Muscle layer of duodenum (tissue), 2 donors: ENCODE results near the gene FAM149B1.

Experiments
- H3K27ac ChIP-seq: one replicate; pipeline ENCODE4 v1.7.0; 2013; ENCODE audit warnings: mild to moderate bottlenecking, low read length
- H3K27me3 ChIP-seq: one replicate; pipeline ENCODE4 v1.7.0; 2013; ENCODE audit warnings: low read depth, mild to moderate bottlenecking, control low read depth, low read length
- H3K36me3 ChIP-seq, 2 donors: one replicate each; pipeline ENCODE4 v1.7.0; 2013; ENCODE audit warnings: low read length in 2 of 2, control low read depth in 1 of 2, mild to moderate bottlenecking in 1 of 2; ENCODE audit not compliant: insufficient read depth in 2 of 2, control insufficient read depth in 1 of 2
- H3K4me1 ChIP-seq, 2 donors: one replicate each; pipeline ENCODE4 v1.7.0; 2013; ENCODE audit warnings: low read length in 2 of 2, mild to moderate bottlenecking in 2 of 2, control low read depth in 1 of 2, moderate library complexity in 1 of 2; ENCODE audit not compliant: insufficient read depth in 2 of 2, control insufficient read depth in 1 of 2
- H3K4me3 ChIP-seq, 2 donors: one replicate each; pipeline ENCODE4 v1.7.0; 2013; ENCODE audit warnings: low read length in 2 of 2, low read depth in 1 of 2, mild to moderate bottlenecking in 1 of 2
- H3K9me3 ChIP-seq, 2 donors: one replicate each; pipeline ENCODE4 v1.7.0; 2013; ENCODE audit warnings: low read length in 2 of 2, control low read depth in 1 of 2, mild to moderate bottlenecking in 1 of 2; ENCODE audit not compliant: control insufficient read depth in 1 of 2
- donor health status: healthy.

The FAM149B1 gene

GRCh38 chr10:73233883-73234282 is 66.0 kb downstream of the FAM149B1 start:
- H3K4me3 ChIP-seq, result no peak overlapping the region
- H3K4me1 ChIP-seq, result no peaks in the 10 kb centered on the region
- H3K9me3 ChIP-seq, result no peaks in the 10 kb centered on the region
- peaks cover 36 to 38% of the 10 kb centered on the region in 2 donors for H3K36me3 ChIP-seq
- H3K27me3 ChIP-seq, result no peaks in the 10 kb centered on the region
- H3K27ac ChIP-seq, result no peak overlapping the region

GRCh38 chr10:73234695-73235094 is 66.8 kb downstream of the FAM149B1 start:
- Histone ChIP-seq H3K36me3 (peaks cover 44% of the 10 kb centered on the region in 2 donors), H3K4me1 (no peaks in the 10 kb centered on the region), H3K27me3 (no peaks in the 10 kb centered on the region), H3K9me3 (no peaks in the 10 kb centered on the region), H3K4me3 (no peak overlapping the region), H3K27ac (no peak overlapping the region)

- peaks cover 55 to 70% of the 10 kb centered on the region in 2 donors for H3K36me3 ChIP-seq
- no peaks in the 10 kb centered on the region for H3K4me1 ChIP-seq
- no peaks in the 10 kb centered on the region for H3K9me3 ChIP-seq
- no peaks in the 10 kb centered on the region for H3K27me3 ChIP-seq
- H3K4me3 ChIP-seq, result no peak overlapping the region
- H3K27ac ChIP-seq, result no peak overlapping the region
Observed at GRCh38 chr10:73238990-73239566, 71.2 kb downstream of the FAM149B1 start.

- H3K4me3 ChIP-seq, result no peak overlapping the region
- H3K27ac ChIP-seq, result no peak overlapping the region
- no peaks in the 10 kb centered on the region for H3K9me3 ChIP-seq
- H3K27me3 ChIP-seq, result no peaks in the 10 kb centered on the region
- H3K4me1 ChIP-seq, result peaks cover 0 to 5% of the 10 kb centered on the region in 2 donors
- H3K36me3 ChIP-seq, result peaks cover 48 to 70% of the 10 kb centered on the region in 2 donors
Observed at GRCh38 chr10:73239908-73240307, 72.0 kb downstream of the FAM149B1 start.

- Histone ChIP-seq H3K27me3 (no peaks in the 10 kb centered on the region), H3K36me3 (peaks cover 22 to 45% of the 10 kb centered on the region in 2 donors), H3K4me1 (peaks cover 13 to 27% of the 10 kb centered on the region in 2 donors), H3K27ac (no peak overlapping the region), H3K4me3 (no peak overlapping the region), H3K9me3 (no peaks in the 10 kb centered on the region)
Observed at GRCh38 chr10:73244866-73245477, 77.1 kb downstream of the FAM149B1 start.

- H3K4me3 ChIP-seq, result peak overlapping the region; percentile 63 to 100
- no peaks in the 10 kb centered on the region for H3K27me3 ChIP-seq
- peaks cover 19 to 44% of the 10 kb centered on the region in 2 donors for H3K36me3 ChIP-seq
- H3K4me1 ChIP-seq, result peaks cover 13 to 33% of the 10 kb centered on the region in 2 donors
- no peaks in the 10 kb centered on the region for H3K9me3 ChIP-seq
- peak overlapping the region; percentile 40 for H3K27ac ChIP-seq
Observed at GRCh38 chr10:73246322-73246645, 78.4 kb downstream of the FAM149B1 start.

- H3K9me3 ChIP-seq, result no peaks in the 10 kb centered on the region
- peak within 1 kb of the TSS; percentile 86 for H3K27ac ChIP-seq
- peaks cover 17 to 39% of the 10 kb centered on the region in 2 donors for H3K4me1 ChIP-seq
- H3K27me3 ChIP-seq, result no peaks in the 10 kb centered on the region
- peak within 1 kb of the TSS; percentile 63 to 100 for H3K4me3 ChIP-seq
- H3K36me3 ChIP-seq, result peaks cover 14 to 38% of the 10 kb centered on the region in 2 donors
Observed at GRCh38 chr10:73246646-73247508, 79.0 kb downstream of the FAM149B1 start, which contains the start of gene DNAJC9. Gene DNAJC9, minus strand, starts transcription at chr10:73247255. Its CDS starts 66 bp downstream, at chr10:73247189.

- Histone ChIP-seq H3K9me3 (no peaks in the 10 kb centered on the region), H3K36me3 (peaks cover 14 to 32% of the 10 kb centered on the region in 2 donors), H3K4me1 (peaks cover 17 to 39% of the 10 kb centered on the region in 2 donors), H3K4me3 (peak overlapping the region; percentile 63 to 100), H3K27me3 (no peaks in the 10 kb centered on the region), H3K27ac (peak overlapping the region; percentile 86)
Observed at GRCh38 chr10:73247509-73248258, 79.8 kb downstream of the FAM149B1 start.

- Histone ChIP-seq H3K4me1 (peaks cover 17 to 42% of the 10 kb centered on the region in 2 donors), H3K27ac (no peak overlapping the region), H3K4me3 (no peak overlapping the region)
Observed at GRCh38 chr10:73248259-73248724, 80.4 kb downstream of the FAM149B1 start.

GRCh38 chr10:73251683-73252444 is 83.9 kb downstream of the FAM149B1 start:
- H3K4me1 ChIP-seq, result peaks cover 10 to 30% of the 10 kb centered on the region in 2 donors
- H3K36me3 ChIP-seq, result peaks cover 7 to 12% of the 10 kb centered on the region in 2 donors
- peak overlapping the region; percentile 98 for H3K27ac ChIP-seq
- peak overlapping the region; percentile 85 to 99 for H3K4me3 ChIP-seq
- H3K27me3 ChIP-seq, result no peaks in the 10 kb centered on the region
- no peaks in the 10 kb centered on the region for H3K9me3 ChIP-seq

More at GRCh38 chr10:73248259-73248724, 80.4 kb downstream of the FAM149B1 start:
- peaks cover 10 to 26% of the 10 kb centered on the region in 2 donors for H3K36me3 ChIP-seq
- H3K9me3 ChIP-seq, result no peaks in the 10 kb centered on the region
- no peaks in the 10 kb centered on the region for H3K27me3 ChIP-seq
